ENCODE measurements around the gene AK8. TPM values are rescaled to one million over a fixed set of nuclear protein-coding genes. Genes with fewer than 3 reads are reported as not detected.

Gene AK8
- total RNA-seq, 4 donors from 2014 or later = 0.27 to 1.3 TPM; not detected in 2

- 67 to 80% methylated on average over 8 to 9 of the region's 9 CpGs for WGBS, 2 donors (ENCODE audit: low coverage in 1 of 2)
- no peak for DNase-seq
- intact Hi-C loops (cut with DNase I; ENCODE audit: low total_unique reads) (no loop called here), in situ Hi-C loops (cut with MboI; ENCODE audit: low pct_ligation_motif_present in 1 of 4, low pct_unique_long_range_greater_than_20kb in 1 of 4, low sequenced_read_pairs in 3 of 4) (no loop called here)
- no peaks in the 10 kb centered on the region for H3K36me3 ChIP-seq
- TF ChIP-seq EP300 (IDR thresholded peaks at IDR 0.05; ENCODE audit: low read depth) (no peak), CTCF (IDR thresholded peaks at IDR 0.05) (no peak), POLR2A (IDR thresholded peaks at IDR 0.05) (no peak), POLR2AphosphoS5 (IDR thresholded peaks at IDR 0.05) (no peak)
- H3K27me3 ChIP-seq = peaks cover 10% of the 10 kb centered on the region
- H3K27ac ChIP-seq = no peak overlapping the region
- H3K4me1 ChIP-seq = no peaks in the 10 kb centered on the region
- H3K9me3 ChIP-seq = no peaks in the 10 kb centered on the region
- no peak overlapping the region for H3K4me3 ChIP-seq
Measured at GRCh38 chr9:132832171-132832881, 45.8 kb downstream of the AK8 start.

- WGBS, 2 donors (ENCODE audit: low coverage in 1 of 2) = 71 to 83% methylated on average over 4 to 16 of the region's 16 CpGs
- Histone ChIP-seq H3K27ac (no peak overlapping the region), H3K9me3 (no peaks in the 10 kb centered on the region), H3K4me1 (no peaks in the 10 kb centered on the region), H3K4me3 (no peak overlapping the region), H3K27me3 (peaks cover 13% of the 10 kb centered on the region), H3K36me3 (no peaks in the 10 kb centered on the region)
- intact Hi-C loops (cut with DNase I; ENCODE audit: low total_unique reads) = no loop called here
- TF ChIP-seq POLR2AphosphoS5 (IDR thresholded peaks at IDR 0.05) (no peak), EP300 (IDR thresholded peaks at IDR 0.05; ENCODE audit: low read depth) (no peak), CTCF (IDR thresholded peaks at IDR 0.05) (no peak), POLR2A (IDR thresholded peaks at IDR 0.05) (no peak)
- in situ Hi-C loops (cut with MboI; ENCODE audit: low pct_ligation_motif_present in 1 of 4, low pct_unique_long_range_greater_than_20kb in 1 of 4, low sequenced_read_pairs in 3 of 4) = no loop called here
- no peak for DNase-seq
Measured at GRCh38 chr9:132828201-132828770, 49.8 kb downstream of the AK8 start.

- in situ Hi-C loops (cut with MboI; ENCODE audit: low pct_ligation_motif_present in 1 of 4, low pct_unique_long_range_greater_than_20kb in 1 of 4, low sequenced_read_pairs in 3 of 4) = no loop called here
- intact Hi-C loops (cut with DNase I; ENCODE audit: low total_unique reads) = no loop called here
Measured at GRCh38 chr9:132827366-132827765, 50.7 kb downstream of the AK8 start.

More at GRCh38 chr9:132827366-132827765, 50.7 kb downstream of the AK8 start:
- H3K36me3 ChIP-seq = no peaks in the 10 kb centered on the region
- peaks cover 13% of the 10 kb centered on the region for H3K27me3 ChIP-seq
- WGBS, 2 donors (ENCODE audit: low coverage in 1 of 2) = 97% methylated on average over 5 of the region's 5 CpGs; no CpG with 5 or more reads in 1 of the 2 donors
- H3K9me3 ChIP-seq = no peaks in the 10 kb centered on the region
- no peak overlapping the region for H3K27ac ChIP-seq
- no peak for TF ChIP-seq EP300 (IDR thresholded peaks at IDR 0.05; ENCODE audit: low read depth)
- TF ChIP-seq CTCF (IDR thresholded peaks at IDR 0.05) = no peak
- no peak for TF ChIP-seq POLR2A (IDR thresholded peaks at IDR 0.05)
- no peak for TF ChIP-seq POLR2AphosphoS5 (IDR thresholded peaks at IDR 0.05)
- no peaks in the 10 kb centered on the region for H3K4me1 ChIP-seq
- H3K4me3 ChIP-seq = no peak overlapping the region
- DNase-seq = no peak

All from transverse colon (tissue), 4 donors.